PFSK-1 (cell line): Measurements from ENCODE around the gene SLC6A6.

ENCODE experiments used
- POLR2AphosphoS5 ChIP-seq: IDR thresholded peaks from 2 replicates; pipeline ENCODE4 v1.6.1; 2012; ENCODE audit warnings: low read depth, mild to moderate bottlenecking, control low read depth, low read length, moderate library complexity
- TF ChIP-seq, protein P1 (sequence below), 2 experiments: IDR thresholded peaks; 2 replicates each; pipeline versions ENCODE4 v1.6.1 to v1.8.0; 2011 to 2012; ENCODE audit warnings: low read depth in 2 of 2, low read length in 2 of 2, control low read depth in 1 of 2, inconsistent platforms in 1 of 2, mild to moderate bottlenecking in 1 of 2, moderate library complexity in 1 of 2; ENCODE audit not compliant: insufficient read depth in 1 of 2

DNA sequence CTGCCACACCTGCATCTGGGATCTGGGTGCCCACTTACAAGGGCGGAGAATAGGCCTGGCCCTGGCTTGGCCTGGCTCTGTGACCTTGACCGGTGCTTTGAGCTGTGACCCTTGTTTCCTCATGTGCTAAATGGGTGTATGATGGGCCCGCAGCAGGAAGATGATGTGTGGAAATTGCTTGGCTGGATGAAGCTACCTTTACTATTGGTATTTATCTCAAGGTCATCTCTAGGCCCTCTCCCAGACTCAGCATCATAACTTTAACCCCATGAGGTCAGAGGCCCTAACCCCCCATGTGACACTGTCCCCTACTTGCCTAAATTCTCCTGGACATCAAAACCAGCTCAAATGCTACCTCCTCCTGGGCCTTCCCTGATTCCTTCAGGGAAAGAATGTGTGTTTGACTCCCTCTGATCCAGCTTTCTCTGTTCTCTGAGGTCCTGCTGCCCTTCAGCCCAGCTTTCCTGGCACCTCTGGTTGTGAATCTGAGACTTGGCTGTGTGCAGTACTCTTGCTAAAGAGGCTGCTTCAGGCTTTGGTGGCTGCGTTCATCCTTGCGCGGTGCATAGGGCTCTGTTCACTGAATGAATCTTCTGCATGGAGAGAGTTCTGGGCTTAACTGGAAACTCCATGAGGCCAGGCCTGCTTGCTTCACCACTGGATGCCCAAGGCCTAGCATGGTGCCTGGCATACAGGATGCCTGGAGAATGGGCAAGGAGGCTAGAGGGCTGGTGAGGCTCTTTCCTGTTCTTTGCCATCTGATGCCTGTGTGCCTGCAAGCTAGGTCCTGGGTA lies 25.2 kb upstream of the SLC6A6 start:
- TF ChIP-seq, protein P1, sequence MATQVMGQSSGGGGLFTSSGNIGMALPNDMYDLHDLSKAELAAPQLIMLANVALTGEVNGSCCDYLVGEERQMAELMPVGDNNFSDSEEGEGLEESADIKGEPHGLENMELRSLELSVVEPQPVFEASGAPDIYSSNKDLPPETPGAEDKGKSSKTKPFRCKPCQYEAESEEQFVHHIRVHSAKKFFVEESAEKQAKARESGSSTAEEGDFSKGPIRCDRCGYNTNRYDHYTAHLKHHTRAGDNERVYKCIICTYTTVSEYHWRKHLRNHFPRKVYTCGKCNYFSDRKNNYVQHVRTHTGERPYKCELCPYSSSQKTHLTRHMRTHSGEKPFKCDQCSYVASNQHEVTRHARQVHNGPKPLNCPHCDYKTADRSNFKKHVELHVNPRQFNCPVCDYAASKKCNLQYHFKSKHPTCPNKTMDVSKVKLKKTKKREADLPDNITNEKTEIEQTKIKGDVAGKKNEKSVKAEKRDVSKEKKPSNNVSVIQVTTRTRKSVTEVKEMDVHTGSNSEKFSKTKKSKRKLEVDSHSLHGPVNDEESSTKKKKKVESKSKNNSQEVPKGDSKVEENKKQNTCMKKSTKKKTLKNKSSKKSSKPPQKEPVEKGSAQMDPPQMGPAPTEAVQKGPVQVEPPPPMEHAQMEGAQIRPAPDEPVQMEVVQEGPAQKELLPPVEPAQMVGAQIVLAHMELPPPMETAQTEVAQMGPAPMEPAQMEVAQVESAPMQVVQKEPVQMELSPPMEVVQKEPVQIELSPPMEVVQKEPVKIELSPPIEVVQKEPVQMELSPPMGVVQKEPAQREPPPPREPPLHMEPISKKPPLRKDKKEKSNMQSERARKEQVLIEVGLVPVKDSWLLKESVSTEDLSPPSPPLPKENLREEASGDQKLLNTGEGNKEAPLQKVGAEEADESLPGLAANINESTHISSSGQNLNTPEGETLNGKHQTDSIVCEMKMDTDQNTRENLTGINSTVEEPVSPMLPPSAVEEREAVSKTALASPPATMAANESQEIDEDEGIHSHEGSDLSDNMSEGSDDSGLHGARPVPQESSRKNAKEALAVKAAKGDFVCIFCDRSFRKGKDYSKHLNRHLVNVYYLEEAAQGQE (IDR thresholded peaks at IDR 0.05; ENCODE audit: insufficient read depth in 1 of 2, low read depth in 2 of 2, low read length in 2 of 2) = no peak
- no peak for TF ChIP-seq POLR2AphosphoS5
